ENCODE measurements around the gene GH1.
"Not testable (repeated sequence)": the region's sequence is repeated elsewhere in the genome, so short reads cannot be mapped to it uniquely, and the experiment has no call there.

The GH1 gene

DNA sequence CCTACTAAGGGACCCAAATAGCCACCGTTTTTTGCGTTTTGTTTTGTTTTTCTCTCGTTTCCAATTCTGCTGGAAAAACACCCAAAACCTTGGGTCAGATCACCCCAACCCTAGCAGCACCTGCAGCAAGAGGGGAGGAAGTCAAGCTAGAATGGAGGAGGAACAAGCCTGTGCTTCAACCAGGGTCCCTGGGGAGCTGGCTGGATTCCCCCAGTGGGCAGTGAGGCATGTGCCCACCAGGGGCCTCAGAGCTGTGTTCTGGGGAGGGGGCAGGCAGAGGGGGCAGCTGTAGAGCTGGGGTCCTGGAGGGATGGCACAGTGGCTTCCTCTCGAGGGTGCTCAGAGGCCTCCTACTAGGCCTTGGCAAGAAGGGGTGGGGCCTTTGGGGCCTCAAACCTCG lies 7.0 kb upstream of the GH1 start:
- DNase-seq: peak; percentile 71

DNA sequence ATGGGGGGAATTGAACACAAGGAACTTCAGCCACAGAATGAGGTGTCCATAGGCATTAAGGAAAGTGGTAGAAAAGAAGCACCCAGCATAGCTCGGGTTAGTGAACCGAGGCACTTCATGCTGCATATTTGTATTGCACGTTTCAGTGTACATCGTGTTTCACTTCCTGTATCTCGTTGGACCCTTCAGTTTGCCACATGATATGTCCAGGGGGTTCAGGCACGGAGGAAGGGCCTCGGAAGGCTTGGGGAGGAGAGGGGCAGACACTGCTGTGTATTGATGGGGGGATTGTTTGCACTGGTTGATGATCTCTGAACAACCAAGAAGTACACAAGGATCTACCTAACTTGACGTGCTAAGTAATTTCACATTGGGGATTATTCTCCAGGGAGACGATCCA lies 3.8 kb upstream of the GH1 start:
- DNase-seq: peak; percentile 32

DNA sequence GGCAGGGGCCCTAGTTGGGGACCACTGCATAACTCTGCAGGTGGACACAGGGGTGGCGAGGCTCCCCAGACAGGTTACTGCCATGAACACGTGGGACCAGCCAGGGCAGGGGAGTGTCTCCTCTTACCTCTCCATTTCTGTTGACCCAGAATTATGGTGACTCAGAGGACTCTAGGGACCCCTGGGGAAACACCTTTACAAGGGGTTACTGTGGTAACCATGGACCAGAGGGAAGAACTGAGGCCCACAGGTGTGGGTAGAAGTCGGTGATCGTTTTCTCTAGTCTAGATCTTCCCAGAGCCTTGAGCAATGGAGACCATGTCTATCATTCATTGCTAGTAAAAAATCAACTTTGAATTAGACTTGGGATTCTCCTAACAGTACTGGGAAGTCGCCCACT lies 2.1 kb upstream of the GH1 start:
- DNase-seq: peak; percentile 46

DNA sequence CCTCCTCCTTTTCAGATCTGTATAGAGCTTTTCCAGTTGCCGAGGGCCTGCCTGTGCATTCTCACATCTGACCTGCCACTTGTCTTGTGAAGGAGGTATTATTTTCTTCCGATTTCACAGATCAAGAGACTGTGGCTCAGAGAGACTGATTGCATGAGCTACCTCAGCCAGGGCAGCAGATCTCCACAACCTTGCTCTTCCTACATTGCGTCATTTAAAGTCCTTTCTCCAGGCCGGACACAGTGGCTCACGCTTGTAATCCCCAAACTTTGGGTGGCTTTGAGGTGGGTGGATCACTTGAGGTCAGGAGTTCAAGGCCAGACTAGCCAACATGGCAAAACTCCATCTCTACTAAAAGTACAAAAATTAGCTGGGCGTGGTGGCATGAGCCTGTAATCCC lies 1.4 kb upstream of the GH1 start:
- DNase-seq: not testable (repeated sequence)

DNA sequence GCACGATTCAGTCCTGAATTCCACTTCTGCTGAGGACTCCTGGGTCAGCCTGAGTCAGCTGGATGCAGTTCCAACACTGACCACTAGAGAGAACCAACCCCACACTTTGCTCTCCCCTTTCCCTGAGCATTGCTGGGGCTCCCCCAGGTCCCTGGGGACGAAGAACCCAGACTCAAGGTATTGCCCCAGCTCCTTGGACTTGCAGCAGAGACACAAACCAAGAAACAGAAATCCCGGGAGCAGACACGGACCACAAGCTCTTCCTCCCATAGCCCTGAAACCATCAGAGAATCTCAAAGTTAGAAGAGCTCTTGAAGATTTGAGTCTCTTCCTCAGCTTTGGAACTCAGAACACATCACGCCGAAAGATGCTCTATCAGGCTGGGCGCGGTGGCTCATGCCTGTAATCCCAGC lies 678 bp upstream of the GH1 start:
- DNase-seq: peak; percentile 79

DNA sequence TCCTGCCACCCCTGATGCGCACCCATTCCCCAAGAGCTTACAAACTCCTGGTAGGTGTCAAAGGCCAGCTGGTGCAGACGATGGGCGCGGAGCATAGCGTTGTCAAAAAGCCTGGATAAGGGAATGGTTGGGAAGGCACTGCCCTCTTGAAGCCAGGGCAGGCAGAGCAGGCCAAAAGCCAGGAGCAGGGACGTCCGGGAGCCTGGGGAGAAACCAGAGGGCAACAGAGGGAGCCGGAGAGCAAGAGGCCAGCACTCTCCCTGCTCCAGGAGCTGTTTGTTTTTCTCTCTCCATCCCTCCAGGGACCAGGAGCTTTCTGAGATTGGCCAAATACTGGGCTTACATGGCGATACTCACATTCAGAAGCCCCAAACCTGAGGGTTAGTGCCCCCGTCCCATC lies 334 bp downstream of the GH1 start:
- no peak for DNase-seq

DNA sequence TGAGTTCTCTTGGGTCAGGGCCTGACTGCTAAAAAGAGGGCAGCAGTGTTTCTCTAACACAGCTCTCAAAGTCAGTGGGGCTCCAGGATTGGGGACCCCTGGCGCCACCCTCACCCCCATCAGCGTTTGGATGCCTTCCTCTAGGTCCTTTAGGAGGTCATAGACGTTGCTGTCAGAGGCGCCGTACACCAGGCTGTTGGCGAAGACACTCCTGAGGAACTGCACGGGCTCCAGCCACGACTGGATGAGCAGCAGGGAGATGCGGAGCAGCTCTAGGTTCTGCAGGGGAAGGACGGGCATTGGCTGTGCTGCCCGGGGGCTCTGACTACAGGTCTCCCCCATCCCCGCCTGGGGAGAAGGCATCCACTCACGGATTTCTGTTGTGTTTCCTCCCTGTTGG lies 993 bp downstream of the GH1 start:
- DNase-seq: no peak

DNA sequence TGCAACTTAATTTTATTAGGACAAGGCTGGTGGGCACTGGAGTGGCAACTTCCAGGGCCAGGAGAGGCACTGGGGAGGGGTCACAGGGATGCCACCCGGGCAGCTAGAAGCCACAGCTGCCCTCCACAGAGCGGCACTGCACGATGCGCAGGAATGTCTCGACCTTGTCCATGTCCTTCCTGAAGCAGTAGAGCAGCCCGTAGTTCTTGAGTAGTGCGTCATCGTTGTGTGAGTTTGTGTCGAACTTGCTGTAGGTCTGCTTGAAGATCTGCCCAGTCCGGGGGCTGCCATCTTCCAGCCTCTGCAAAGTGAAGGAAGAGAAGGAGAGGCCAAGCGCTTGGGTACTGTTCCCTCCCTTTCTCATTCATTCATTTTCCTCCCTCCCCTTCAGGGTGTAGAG lies 1.4 kb downstream of the GH1 start:
- not testable (repeated sequence) for DNase-seq

DNA sequence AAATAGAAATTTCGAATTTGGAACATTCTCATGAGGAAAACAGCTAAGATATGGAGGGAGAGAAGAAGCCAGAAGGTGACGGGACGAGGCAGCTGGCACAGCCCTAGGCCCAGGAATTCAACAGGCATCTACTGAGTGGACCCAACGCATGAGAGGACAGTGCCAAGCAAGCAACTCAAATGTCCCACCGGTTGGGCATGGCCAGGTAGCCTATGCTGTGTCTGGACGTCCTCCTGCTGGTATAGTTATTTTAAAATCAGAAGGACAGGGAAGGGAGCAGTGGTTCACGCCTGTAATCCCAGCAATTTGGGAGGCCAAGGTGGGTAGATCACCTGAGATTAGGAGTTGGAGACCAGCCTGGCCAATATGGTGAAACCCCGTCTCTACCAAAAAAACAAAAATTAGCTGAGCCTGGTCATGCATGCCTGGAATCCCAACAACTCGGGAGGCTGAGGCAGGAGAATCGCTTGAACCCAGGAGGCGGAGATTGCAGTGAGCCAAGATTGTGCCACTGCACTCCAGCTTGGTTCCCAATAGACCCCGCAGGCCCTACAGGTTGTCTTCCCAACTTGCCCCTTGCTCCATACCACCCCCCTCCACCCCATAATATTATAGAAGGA lies 2.0 kb downstream of the GH1 start:
- DNase-seq: no peak

DNA sequence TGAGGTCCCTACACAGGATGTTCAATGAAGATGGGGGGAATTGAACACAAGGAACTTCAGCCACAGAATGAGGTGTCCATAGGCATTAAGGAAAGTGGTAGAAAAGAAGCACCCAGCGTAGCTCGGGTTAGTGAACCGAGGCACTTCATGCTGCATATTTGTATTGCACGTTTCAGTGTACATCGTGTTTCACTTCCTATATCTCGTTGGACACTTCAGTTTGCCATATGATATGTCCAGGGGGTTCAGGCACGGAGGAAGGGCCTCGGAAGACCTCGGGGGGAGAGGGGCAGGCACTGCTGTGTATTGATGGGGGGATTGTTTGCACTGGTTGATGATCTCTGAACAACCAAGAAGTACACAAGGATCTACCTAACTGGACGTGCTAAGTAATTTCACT lies 2.9 kb downstream of the GH1 start:
- not testable (repeated sequence) for DNase-seq

DNA sequence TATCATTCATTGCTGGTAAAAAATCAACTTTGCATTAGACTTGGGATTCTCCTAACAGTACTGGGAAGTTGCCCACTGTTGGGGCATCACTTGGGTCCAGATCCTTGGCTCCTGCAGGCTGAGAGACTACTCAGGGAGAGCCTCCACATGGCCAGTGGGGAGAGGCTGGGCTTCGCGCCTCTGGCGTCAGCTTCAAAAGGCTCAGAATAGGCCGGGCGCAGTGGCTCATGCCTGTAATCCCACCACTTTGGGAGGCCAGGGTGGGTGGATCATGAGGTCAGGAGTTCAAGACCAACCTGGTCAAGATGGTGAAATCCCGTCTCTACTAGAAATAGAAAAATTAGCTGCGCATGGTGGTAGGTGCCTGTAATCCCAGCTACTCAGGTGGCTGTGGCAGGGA lies 4.2 kb downstream of the GH1 start:
- no peak for DNase-seq

DNA sequence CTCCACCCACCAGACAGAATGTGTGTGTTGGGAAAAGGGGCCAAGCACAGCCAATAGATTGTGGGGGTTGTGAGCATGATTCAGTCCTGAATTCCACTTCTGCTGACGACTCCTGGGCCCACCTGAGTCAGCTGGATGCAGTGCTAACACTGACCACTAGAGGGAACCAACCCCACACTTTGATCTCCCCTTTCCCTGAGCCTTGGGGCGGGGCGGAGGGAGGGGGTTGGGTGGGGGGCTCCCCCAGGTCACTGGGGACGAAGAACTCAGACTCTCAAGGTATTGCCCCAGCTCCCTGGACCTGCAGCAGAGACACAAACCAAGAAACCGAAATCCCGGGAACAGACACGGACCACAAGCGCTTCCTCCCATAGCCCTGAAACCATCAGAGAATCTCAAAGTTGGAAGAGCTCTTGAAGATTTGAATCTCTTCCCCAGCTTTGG lies 7.0 kb downstream of the GH1 start:
- DNase-seq: peak; percentile 39

DNA sequence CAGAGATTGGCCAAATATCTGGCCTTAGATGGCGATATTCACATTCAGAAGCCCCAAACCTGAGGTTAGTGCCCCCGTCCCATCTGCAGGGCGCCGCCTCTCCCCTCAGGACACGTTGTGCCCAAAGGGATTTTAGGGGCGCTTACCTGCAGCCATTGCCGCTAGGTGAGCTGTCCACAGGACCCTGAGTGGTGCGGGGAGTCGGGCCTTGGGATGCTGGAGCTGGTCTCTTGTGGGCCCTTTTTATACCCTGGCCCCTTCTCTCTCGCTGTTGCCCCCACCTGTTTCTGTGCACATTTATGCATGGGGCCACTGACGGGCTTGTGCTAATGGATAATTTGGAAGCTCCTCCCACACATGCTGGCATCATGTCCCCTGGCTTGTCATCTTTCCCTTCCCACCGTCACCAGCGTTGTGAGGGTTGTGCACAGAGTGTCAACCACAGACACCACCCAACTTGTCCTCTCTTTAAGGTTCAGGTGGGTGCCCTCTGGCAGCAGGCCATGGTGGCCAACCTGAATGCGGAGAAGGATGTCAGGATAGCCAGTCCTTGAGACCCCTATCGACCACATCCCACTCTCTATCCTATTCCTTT lies 7.5 kb downstream of the GH1 start, which contains the start of gene CSHL1:
Gene CSHL1 (minus strand): TSS at position 218 of the 595 bp plus-strand sequence. CDS start 62 bp downstream, at position 156.
- no peak for DNase-seq

DNA sequence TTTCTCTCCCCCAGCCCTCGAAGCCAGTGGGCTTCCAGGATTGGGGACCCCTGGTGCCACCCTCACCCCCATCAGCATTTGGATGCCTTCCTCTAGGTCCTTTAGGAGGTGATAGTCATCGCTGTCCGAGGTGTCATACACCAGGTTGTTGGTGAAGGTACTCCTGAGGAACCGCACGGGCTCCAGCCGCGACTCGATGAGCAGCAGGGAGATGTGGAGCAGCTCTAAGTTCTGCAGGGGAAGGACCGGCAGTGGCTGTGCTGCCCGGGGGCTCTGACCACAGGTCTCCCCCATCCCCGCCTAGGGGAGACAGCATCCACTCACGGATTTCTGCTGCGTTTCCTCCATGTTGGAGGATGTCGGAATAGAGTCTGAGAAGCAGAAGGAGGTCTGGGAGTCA lies 8.5 kb downstream of the GH1 start:
- DNase-seq: no peak

DNA sequence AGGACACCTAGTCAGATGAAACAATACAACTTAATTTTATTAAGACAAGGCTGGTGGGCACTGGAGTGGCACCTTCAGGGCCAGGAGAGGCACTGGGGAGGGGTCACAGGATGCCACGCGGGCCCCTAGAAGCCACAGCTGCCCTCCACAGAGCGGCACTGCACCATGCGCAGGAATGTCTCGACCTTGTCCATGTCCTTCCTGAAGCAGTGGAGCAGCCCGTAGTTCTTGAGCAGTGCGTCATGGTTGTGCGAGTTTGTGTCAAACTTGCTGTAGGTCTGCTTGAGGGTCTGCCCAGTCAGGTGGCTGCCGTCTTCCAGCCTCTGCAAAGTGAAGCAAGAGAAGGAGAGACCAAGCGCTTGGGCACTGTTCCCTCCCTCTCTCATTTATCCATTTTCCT lies 9.1 kb downstream of the GH1 start:
- not testable (repeated sequence) for DNase-seq

DNA sequence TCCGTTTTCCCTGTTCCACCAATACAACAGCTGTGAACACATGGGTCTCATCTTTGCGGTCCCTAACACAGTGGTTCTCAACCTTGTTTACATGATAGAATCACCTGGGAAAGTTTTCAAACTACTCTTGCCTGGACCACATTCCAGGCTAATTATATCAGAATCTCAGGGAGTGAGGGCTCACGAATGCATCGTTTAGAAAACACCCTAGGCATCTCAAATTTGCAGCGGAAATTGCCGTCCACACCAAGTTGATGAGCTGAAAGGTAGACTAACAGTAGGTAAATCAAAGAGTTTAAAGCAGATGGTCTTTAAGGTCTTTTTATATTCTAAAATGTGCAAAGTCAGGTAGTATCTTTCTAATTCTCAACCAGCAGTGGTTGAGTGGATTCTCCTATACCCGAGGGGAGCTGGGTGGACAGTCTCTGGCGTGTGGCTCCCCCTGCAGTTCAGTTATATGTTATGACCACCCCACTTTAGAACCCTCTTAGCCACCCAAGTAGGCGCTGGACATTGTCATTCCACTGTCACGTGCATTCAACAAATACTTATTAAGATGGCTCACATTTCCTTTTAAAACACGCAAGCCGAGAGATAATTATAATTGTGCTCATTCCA lies 11.4 kb downstream of the GH1 start:
- DNase-seq: not testable (repeated sequence)

DNA sequence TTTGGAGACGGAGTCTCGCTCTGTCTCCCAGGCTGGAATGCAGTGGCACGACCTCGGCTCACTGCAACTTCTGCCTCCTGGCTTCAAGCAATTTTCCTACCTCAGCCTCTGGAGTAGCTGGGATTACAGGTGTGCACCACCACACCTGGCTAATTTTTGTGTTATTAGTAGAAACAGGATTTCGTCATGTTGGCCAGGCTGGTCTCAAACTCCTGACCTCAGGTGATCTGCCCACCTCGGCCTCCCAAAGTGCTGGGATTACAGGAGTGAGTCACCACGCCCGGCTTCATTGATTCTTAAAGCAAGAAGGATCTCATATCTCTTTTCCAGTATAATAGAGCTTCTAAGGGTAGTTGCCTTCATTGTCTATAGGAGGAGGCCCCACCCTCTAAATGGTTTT lies 13.8 kb downstream of the GH1 start:
- DNase-seq: not testable (repeated sequence)

DNA sequence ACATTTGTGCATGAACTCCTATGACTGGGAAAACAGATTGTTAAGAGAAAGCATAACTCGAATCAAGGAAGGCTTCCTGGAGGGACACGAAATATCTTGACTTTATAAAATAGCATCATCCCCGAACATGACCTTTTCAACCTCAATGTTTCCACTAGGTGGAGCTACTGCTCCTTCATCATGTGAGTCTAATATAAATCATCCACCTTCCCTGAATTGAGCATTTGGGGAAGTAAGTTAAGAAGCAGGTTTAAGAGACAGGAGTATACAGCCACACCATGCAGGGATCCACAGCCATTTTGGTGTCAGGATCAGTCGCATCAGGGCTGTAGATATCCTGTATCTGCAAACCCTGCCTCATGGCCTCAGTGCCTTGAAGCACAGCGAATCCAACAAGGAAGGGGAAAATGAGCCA lies 14.8 kb downstream of the GH1 start:
- DNase-seq: not testable (repeated sequence)

DNA sequence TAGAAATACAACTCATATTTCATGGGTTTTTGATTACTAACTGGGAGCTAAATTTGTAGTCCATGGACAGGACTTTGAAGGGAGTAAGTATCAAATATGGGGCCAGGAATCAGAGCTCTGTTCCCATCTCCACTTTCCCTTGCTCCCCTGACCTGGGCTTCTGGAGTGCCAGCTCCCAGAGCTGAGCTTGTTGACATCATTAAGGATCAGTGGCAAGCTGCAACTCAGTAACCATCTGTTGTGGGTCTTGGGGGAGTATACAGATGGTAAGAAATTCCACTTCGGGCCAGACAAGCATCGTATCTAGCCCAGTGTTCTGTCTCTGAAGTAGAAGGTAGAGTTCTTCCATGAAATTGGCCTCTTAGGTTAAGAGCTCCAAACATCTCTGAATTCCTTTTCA lies 16.7 kb downstream of the GH1 start:
- DNase-seq: not testable (repeated sequence)

DNA sequence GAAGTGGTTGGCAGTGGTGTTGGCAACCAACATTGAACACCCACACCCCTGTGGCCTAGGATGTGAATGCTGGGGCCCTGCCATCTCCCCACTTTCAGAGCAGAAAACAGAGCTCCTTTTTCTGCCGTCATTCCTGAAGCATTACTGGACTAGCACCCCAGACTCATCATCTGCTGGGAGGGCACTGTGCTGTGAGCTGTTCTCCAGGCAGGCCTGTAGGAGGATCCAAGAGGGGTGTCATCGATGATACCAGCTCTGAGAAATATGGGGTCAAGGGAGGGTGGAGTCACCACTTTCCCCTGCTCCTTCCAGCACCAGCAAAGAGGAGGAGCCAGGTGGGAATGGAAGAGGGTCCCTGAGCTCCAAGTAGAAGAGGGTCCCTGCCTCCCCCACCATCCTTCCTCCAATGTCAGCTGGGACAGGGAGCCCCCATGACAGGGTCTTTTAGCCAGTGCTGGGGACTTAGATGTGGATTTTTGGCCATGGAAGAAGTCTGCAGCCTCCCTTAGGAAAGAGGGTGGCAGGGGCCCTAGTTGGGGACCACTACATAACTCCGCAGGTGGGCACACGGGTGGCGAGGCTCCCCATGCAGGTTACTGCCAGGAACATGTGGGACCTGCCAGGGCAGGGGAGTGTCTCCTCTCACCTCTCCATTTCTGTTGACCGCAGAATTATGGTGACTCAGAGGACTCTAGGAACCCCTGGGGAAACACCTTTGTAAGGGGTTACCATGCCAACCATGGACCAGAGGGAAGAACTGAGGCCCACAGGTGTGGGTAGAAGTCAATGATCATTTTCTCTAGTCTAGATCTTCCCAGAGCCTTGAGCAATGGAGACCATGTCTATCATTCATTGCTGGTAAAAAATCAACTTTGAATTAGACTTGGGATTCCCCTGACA lies 19.5 kb downstream of the GH1 start:
- DNase-seq: not testable (repeated sequence)

DNA sequence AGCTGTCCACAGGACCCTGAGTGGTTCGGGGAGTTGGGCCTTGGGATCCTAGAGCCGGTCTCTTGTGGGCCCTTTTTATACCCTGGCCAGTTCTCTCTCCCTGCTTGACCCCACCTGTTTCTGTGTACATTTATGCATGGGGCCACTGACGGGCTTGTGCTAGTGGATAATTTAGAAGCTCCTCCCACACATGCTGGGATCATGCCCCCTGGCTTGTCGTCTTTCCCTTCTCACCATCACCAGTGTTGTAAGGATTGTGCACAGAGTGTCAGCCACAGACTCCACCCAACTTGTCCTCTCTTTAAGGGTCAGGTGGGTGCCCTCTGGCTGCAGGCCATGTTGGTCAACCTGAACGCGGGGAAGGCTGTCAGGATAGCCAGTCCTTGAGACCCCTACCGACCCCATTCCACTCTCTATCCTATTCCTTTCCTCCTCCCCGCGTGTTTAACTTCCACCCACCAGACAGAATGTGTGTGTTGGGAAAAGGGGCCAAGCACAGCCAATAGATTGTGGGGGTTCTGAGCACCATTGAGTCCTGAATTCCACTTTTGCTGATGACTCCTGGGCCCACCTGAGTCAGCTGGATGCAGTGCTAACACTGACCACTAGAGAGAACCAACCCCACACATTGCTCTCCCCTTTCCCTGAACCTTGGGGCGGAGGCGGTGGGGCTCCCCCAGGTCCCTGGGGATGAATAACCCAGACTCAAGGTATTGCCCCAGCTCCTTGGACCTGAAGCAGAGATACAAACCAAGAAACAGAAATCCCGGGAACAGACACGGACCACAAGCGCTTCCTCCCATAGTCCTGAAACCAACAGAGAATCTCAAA lies 21.9 kb downstream of the GH1 start, which contains the start of gene CSH1:
Gene CSH1 (minus strand): TSS at position 51 of the 831 bp plus-strand sequence. CDS start 63 bp downstream, outside the sequence.
- DNase-seq: not testable (repeated sequence)

DNA sequence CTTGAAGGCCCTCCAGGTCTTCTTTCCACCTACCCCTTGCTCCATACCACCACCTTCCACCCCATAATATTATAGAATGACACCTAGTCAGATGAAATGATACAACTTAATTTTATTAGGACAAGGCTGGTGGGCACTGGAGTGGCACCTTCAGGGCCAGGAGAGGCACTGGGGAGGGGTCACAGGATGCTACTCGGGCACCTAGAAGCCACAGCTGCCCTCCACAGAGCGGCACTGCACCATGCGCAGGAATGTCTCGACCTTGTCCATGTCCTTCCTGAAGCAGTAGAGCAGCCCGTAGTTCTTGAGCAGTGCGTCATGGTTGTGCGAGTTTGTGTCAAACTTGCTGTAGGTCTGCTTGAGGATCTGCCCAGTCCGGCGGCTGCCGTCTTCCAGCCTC lies 23.8 kb downstream of the GH1 start:
- DNase-seq: not testable (repeated sequence)

All from CD4-positive, alpha-beta T cell treated with Interleukin-15 for 1 hour (primary cell).